MM.1S (cell line): Measurements from ENCODE around the gene MEP1A.

Source experiments
- EZH2 ChIP-seq: fragments of 300-600 bp; sonication (generic); optimal IDR thresholded peaks from 2 replicates; pipeline ENCODE3; 2017; ENCODE audit warnings: low read depth, mild to moderate bottlenecking, antibody characterized with exemption, low read length, mixed read lengths
- EZH2phosphoT487 ChIP-seq: fragments of 300-600 bp; sonication (generic); IDR thresholded peaks from 2 replicates; pipeline ENCODE4 v1.6.1; 2018; ENCODE audit warnings: antibody characterized with exemption, low read length
- TF ChIP-seq, protein P1 (sequence below): fragments of 300-600 bp; sonication (generic); IDR thresholded peaks from 2 replicates; pipeline ENCODE4 v1.5.1; 2016; ENCODE audit warnings: antibody characterized with exemption, low read length, mixed read lengths

DNA sequence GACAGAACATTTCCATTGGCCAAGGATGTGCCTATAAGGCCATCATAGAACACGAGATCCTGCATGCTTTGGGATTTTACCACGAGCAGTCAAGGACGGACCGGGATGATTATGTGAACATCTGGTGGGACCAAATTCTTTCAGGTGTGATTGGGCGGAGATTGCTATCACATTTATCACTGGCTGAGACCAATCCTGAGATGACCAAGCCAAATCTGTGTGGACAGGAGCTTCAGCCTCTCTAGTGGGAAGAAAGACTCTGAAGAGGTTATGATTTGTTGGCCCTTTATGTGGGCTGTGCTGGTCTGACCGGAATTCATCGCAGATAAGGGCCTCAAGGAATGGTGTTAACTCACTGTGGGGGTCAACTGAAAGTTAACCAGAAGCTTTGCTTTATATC lies 26.4 kb downstream of the MEP1A start:
- TF ChIP-seq, protein P1, sequence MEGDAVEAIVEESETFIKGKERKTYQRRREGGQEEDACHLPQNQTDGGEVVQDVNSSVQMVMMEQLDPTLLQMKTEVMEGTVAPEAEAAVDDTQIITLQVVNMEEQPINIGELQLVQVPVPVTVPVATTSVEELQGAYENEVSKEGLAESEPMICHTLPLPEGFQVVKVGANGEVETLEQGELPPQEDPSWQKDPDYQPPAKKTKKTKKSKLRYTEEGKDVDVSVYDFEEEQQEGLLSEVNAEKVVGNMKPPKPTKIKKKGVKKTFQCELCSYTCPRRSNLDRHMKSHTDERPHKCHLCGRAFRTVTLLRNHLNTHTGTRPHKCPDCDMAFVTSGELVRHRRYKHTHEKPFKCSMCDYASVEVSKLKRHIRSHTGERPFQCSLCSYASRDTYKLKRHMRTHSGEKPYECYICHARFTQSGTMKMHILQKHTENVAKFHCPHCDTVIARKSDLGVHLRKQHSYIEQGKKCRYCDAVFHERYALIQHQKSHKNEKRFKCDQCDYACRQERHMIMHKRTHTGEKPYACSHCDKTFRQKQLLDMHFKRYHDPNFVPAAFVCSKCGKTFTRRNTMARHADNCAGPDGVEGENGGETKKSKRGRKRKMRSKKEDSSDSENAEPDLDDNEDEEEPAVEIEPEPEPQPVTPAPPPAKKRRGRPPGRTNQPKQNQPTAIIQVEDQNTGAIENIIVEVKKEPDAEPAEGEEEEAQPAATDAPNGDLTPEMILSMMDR: no peak
- no peak for TF ChIP-seq EZH2phosphoT487
- no peak for TF ChIP-seq EZH2
